ENCODE measurements around the gene MYL5.

DNA sequence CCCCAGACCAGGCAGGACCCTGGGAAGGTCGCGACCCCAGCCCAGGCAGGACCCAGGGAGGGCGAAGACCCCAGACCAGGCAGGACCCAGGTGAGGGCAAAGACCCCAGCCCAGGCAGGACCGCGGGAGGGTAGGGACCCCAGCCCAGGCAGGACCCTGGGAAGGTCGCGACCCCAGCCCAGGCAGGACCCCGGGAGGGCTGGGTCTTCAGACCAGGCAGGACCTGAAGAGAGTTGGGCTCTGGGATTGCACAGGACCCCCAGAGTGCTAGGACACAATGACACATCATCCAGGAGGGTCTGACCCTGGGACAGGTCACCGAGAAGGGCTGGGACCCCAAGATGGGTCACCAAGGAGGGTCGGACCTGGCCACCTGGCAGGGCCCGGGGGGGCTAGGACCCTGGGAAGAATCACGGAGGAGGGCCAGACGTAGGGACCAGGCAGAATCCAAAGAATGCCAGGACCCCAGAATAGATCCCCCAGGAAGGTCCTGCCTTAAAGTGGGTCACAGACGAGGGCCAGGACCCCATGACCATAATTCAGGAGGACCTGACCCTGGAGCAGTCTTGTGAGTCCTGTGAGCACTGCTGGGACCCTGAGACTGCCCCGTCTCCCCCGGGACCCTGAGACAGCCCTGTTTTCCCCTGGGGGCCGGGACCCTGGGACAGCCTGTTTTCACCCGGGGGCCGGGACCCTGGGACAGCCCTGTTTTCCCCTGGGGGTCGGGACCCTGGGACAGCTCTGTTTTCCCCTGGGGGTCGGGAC is 32.7 kb downstream of the MYL5 start:
- TF ChIP-seq POLR2A (IDR thresholded peaks at IDR 0.05; ENCODE audit: low read length): no peak
- TF ChIP-seq GATA1 (IDR thresholded peaks at IDR 0.05; ENCODE audit: low read depth, low read length): no peak

Measured in erythroblast (primary cell).